Fibroblast of the aortic adventitia (primary cell): ENCODE results near the gene KCNIP3. TPM values are rescaled to one million over a fixed set of nuclear protein-coding genes. Genes with fewer than 3 reads are reported as not detected.

Source experiments
- DNase-seq: peaks from one replicate; pipeline ENCODE4 v3.0.0-alpha.2; 2010; ENCODE audit warnings: low read depth
- H3K4me3 ChIP-seq: 2 replicates; pipeline ENCODE4 v1.5.1; 2011; ENCODE audit warnings: low read depth, mild to moderate bottlenecking, control low read depth, low read length, moderate library complexity
- CTCF ChIP-seq: IDR thresholded peaks from 2 replicates; pipeline ENCODE4 v1.5.1; 2011; ENCODE audit warnings: mild to moderate bottlenecking, low read length, control low read depth, inconsistent platforms; ENCODE audit not compliant: insufficient read depth
- total RNA-seq: library from RNA; depleted of rRNA; stranded (reverse); fragments of >200 nt; gene quantifications from 2 replicates; pipeline ENCODE4 v1.2.3, GENCODE V29; 2012; ENCODE audit warnings: low replicate concordance

Gene KCNIP3
- total RNA-seq, 1 donor: 2.9 TPM

- no peak for TF ChIP-seq CTCF
- H3K4me3 ChIP-seq: no peak within 1 kb of the TSS
- DNase-seq: no peak
Measured at GRCh38 chr2:95274291-95275150, 22.6 kb upstream of the KCNIP3 start, which contains the start of gene PROM2. TSS of gene PROM2 (plus strand) at chr2:95274449. CDS start at chr2:95274586, 137 bp downstream.

- DNase-seq: no peak
- no peak overlapping the region for H3K4me3 ChIP-seq
- TF ChIP-seq CTCF: no peak
Measured at GRCh38 chr2:95275151-95275515, 22.0 kb upstream of the KCNIP3 start.

- no peak for DNase-seq
- no peak for TF ChIP-seq CTCF
- H3K4me3 ChIP-seq: no peak overlapping the region
Measured at GRCh38 chr2:95275601-95276243, 21.4 kb upstream of the KCNIP3 start.

GRCh38 chr2:95276244-95276887, 20.8 kb upstream of the KCNIP3 start:
- no peak for DNase-seq
- TF ChIP-seq CTCF: no peak
- H3K4me3 ChIP-seq: no peak overlapping the region

- no peak for TF ChIP-seq CTCF
- DNase-seq: no peak
Measured at GRCh38 chr2:95276888-95277245, 20.3 kb upstream of the KCNIP3 start.

GRCh38 chr2:95277246-95277906, 19.8 kb upstream of the KCNIP3 start:
- no peak for TF ChIP-seq CTCF
- H3K4me3 ChIP-seq: no peak overlapping the region
- no peak for DNase-seq

More at GRCh38 chr2:95276888-95277245, 20.3 kb upstream of the KCNIP3 start:
- H3K4me3 ChIP-seq: no peak overlapping the region
